NCI-H2029 (cell line): ENCODE data around the gene NDUFA11.

Experiments used
- DNase-seq: peaks from one replicate; lab custom pipeline; 2025; lab: John Stamatoyannopoulos, UW

NDUFA11 gene

DNA sequence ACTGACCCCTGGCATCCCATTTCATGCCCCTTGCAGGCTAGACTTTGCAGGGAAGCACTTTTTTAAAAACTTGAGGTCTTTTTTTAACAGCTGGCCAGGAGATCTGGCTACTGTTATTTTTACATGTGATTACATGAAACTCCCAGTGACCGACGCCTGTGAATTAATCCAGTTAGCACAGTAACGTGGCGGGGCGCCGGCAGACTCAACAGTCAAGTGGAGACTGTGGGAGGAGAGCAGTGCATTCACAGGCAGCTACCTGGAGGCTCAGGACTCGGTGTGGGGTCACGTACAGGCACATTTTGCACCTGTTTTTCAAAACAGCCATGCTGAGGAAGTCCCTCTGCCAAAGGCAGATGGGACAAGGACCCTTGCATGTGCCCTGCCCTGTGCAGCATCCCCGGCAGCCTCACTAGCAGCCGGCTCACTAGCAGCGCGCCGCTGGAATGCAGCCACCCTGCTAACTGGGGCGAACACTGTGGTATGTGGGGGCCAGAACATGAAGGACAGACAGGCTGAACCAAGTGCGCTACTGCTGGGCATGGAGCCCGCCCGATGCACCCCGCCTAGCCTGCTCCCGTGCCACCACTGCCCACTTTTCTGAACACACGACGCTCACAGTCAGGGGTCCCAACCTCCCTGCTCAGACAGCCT lies 29.1 kb upstream of the NDUFA11 start:
- DNase-seq, result no peak

DNA sequence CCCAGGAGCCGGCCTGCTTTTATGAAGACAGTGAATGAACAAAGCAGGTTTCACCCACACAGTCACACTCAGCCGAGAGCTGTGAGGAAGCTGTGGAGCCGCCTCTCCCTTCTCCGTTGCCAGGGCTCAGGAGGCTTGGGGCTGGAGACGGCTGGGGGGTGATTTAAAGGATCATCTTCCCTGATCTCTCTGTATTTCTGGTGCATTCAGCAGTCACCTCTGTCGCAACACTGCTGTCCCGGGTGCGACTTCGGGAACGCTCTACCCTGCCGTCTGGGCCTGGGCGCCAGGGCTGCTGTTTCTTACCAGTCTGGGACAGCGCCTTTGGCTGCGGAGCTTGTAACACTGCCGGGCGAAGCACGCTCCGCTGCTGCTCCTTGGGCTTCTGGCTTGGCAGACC lies 28.6 kb upstream of the NDUFA11 start:
- DNase-seq, result no peak

DNA sequence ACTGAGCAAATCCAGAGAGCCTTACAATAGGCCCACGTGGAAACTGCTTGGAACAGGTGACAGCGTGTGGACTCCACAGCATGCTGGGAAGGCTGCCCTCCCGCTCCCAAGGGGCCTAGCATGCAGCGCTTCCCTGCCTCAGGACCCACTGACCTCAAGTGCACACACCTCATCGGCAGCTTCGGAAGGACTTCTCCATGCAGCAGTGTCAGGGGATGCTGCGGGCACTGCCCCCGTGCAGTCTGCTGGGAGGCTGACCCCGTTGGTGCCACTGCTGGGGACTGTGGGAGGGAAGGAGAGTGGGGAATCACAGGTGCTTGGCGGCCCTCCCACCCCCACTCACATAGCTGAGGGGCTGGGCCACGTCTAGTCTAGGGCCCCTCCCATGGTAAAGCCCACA lies 27.7 kb upstream of the NDUFA11 start:
- no peak for DNase-seq

DNA sequence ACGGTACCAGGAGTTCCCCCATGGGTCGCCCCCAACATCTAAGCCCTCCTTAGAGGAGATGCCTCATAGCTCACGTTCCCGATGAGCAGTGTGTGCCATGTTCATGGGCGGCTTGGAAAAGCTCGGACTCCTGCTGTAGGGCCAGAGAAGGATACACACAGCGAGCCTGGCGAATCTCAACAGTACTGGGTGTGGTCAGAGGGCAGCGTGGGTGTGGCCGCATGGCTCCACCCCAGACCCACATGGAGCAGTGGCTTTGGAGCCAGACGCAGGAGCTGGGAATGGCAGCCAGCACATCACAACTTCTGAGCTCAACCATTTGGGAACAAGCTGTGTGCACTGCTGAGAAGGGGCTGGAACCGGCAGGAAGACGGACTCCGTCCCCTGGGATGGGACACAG lies 26.0 kb upstream of the NDUFA11 start:
- no peak for DNase-seq

DNA sequence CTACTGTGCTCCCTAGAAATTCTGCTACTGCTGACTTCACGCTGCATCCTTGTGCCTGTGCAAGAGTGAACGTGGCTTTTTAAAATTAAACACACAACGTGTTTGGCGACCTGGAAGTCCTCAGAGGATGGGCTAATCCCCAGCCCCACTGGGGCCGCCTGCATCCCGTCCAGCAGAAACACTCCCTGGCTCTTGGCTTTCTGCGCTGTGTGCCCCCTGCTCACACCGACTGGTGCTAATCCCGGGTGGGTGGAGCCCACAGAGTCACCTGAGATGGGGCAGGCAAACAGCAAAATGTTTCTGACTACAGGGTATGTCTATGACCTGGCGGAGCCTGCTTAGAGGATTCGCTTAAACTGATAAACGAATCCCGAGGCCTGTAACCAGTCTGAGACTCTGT lies 25.6 kb upstream of the NDUFA11 start:
- DNase-seq, result no peak

DNA sequence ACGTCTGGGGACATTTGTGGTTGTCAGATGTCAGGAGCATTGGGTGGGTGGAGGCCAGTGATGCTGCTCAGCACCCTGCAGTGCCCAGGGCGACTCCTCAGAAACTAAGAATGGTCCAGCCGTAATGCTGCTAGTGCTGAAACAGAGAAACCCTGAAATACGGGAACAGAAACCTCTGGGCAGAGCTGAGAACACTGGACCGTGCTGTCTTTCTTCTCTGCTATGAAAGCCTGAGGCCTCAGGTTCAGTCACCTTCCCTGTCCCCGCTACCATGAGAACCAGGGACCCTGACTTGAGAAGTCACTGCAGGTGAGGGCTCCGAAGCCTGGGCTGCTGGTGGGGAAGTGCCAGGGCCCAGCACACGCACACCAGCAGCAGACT lies 23.8 kb upstream of the NDUFA11 start:
- no peak for DNase-seq

DNA sequence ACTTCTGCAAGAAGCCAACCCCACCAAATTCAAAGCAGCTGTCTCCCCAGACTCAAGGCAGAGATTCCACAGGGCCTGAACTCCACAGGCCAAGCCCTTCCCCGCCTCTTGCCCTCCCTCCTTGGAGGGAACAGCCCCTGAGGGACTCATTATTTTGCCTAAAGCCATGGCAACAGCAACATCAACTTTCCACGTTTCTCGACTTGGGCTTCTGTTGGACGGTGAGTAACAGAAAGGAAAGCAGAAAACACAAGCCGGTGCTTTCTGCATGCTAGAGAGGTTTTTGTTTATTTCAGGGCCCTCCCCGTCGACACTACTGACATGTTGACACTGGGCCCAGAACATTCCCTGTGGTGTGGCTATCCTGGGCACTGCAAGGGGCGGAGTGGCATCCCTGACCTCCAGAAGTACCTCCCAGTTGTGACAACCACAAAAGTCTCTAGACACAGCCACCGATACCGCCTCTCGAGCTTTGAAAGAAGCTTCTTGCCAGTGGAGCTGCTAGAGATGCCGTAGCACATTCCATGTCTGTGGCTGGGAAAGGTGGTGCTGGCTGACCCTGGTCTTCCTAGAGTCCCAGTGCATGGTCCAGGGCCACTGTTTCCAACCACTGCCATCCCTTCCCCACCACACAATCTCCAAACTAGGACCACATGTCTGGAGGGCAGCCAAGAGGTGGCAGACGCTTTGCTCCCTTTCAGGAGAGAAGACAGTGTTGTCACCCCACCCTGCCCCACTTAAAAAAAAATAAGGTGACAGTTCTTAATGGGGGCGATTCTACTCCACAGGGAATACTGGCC lies 23.3 kb upstream of the NDUFA11 start:
- DNase-seq, result no peak

DNA sequence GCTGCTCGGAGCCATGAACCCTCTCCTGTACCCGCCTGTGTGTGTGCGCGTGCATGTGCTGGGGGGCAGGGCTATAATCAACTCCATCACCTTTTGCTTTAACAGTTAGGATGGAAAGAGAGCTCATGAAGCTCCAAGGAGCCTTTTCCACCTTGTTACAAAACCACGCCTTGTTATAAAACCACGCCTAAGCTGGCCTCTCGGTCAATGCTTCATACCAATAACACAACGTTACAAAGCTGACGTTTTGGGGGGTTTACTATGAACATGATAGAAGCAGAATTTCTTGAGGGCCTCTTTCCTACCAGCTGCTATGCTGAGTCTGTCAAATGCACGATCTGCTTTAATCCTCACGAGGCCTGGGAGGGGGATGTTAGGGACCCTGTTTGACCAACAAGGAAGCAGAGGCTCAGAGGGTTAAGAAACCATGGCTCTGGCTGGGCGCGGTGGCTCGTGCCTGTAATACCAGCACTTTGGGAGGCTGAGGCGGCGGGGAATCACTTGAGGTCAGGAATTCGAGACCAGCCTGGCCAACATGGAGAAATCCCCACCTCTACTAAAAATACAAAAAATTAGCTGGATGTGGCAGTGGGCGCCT lies 22.3 kb upstream of the NDUFA11 start:
- no peak for DNase-seq

DNA sequence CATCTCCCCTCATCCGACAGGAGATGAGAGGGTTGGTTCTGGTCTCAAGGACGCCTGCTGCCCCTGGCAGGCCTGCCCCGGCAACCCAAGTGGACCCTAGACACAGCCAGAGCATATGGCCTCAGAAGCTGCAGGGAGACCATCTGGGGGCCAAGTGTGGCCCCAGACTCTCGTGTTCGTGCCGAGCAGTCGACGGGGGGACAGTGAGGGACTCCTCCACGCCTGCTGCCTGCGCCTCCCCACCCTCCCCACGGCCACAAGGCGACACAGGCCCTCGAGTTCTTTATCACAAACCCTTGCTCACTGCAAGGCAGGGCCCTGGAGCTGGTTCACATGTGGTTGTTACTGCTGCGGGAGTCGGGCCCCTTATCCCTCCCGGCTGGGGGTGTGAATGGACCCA lies 19.8 kb upstream of the NDUFA11 start:
- DNase-seq, result no peak

DNA sequence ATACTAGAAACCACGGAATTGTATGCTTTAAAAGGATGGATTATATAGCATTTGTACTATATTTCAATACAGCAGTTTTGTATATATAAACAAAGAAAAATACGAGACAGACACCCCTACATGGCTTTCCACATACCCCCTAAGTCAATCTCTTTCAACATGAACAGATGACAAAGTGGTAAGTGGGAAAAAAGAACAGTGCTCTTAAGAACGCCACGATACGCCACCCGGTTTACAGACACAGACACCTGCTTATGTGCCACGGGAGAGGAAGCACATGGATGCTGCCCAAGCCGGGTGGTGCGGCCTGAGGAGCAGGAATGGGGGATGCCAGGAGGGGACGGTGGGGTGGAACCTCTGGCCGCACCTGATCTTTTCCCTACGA lies 18.6 kb upstream of the NDUFA11 start:
- DNase-seq, result no peak

DNA sequence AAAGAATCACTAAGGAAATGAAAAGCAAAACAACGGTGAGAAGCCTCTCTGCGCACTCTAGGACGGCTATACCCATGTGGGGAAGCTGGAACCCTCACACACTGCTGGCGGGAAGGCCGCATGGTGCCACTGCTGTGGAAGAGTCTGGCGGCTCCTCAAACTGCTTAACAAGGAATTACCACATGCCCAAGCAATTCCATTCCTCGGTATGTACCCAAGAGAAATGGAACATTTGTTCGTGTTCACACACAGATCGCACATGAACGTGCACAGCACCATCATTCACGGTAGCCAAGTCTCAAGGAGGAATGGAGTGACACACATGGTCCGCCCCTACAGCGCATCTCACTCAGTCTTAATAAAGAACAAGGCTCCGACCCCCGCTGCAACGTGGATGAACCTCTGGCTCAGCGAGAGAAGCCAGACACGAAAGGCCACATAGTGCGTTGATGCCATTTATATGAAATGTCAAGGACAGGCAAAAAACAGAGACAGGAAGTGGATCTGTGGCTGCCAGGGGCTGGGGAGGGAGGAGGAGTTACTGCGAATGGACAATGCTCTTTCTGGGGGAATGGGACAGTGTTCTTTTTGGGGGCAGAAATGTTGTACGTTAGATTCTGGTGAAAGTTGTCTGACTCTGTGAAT lies 18.0 kb upstream of the NDUFA11 start:
- no peak for DNase-seq

DNA sequence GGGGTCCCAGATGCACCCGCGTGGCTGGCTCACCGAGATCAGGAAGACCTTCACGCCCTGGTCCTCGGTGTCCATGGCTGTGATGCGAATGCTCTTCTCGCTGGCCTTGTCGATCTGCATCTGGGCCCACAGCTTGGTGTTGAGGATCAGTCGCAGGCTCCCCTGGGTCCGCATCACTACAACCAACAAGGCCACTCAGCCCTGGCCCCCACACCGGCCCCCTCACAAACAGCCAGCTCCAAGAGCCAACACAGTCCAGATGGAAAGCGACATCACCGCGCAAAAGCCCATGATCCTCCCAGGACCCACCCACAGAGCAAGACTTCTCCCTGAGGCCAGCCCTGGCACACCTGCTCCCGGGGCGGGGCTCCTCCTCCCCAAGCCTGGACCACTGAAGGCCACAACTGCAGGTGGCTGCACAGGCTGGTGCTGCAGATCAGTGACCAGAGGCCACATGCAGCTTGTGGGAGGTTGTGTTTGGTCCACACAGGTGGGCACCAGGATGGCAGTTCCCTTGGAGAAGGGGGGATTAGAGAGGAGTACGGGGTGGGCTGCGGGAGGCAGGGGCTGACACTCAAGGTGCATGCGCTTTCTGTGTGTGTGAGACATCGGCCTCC lies 15.0 kb upstream of the NDUFA11 start:
- DNase-seq, result no peak

DNA sequence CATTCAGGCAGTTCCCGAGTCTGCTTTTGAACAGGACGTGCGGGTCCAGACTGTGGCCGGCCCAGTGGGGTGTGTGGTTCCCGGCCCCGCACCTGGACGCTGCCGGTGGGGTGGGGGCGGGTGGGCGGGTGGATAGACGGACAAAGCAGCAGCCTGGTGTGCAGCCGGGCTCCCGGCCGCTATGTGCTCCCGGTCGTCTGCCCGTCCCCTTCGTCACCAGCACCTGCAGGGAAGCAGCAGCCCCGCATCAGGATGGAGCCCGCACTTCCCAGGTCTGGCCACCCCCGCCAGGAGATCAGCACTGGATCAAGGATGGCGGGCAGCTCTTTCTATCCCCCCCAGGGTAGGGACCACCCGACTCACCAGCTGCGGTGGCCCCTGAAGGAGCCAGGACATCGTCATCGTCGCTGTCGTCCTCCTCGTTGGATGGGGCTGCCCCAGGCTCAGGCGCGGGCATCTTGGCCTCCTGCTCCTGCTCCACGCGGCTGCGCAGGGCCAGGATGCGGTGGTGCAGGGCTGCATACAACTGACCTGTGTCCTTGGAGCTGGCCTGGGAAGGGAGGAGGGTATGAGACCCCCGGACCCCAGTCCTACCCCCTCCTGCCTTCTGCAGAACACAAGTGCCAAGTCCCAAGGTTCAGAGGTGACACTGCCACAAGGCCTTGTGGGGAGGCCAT lies 14.0 kb upstream of the NDUFA11 start:
- DNase-seq, result no peak

DNA sequence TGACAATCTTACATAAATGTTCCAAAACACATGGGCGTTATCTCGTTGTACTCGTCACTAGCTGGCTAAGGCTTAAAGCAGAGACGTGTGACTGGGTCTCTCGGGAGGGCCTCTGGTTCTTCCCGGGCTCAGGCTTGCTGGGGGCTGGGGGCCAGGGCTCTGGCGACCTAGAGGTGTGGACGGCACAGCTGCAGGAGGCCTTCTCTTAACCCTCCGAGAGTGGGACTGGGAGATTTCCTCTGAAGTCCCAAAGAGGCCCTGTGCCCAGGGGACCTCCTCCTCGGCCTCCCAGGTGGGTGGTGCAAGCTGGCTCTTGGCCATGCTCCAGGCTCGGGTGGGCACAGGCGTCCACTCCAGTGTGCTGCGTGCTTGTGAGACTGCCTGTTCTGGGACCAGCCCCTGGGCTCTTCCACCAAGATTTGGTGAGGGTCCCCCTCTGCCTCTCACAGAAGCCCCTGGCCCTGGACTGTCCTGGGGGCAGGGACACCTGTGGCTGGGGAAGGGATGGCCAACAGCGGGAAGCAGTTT lies 12.7 kb upstream of the NDUFA11 start:
- no peak for DNase-seq

DNA sequence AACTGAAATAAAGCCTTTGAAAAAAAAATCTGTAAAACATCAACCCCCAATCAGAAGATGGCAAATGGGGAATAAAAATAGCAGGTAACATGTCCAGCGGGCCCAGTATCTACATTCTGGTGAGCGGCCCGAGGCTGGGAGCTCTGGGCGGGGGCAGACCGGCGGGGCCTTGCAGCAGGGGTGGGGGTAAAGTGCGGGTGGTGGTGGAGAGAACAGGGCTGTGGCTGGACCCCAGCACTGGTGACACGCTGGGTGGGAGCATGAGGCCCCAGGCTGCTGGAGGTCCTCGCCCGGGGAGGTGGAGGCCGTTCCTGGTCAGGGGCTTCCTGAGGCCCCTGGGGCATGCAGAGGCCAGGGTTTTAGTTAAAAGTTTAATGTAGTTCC lies 12.2 kb upstream of the NDUFA11 start:
- no peak for DNase-seq

DNA sequence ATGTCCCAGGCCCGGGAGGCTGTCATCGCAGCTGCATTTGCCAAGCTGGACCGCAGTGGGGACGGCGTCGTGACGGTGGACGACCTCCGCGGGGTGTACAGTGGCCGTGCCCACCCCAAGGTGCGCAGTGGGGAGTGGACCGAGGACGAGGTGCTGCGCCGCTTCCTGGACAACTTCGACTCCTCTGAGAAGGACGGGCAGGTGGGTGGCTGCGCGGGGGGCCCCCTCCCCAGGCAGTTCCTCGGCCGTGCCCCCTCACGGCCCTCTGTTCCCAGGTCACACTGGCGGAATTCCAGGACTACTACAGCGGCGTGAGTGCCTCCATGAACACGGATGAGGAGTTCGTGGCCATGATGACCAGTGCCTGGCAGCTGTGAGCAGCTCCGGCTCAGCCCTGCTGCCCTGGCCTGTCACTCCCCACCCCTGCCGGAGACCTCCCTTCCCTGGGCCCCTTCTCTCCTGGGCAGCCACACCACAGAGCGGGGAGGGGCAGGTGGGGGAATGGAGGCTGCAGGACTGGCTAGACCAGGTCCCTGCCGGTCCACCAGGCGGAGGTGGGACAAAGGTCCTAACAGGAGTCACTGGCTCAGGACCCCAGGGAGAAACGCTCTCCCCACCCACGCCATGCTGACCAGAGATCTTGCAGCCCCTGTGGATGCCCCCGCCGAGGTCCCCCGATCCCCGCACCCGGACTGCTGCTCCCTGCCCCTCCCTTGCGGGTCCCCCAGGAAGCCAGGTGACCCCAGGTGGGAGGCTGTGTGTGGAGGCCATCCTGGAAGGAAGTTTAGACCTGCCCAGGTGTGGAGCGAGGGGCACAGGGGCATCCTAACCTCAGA lies 11.6 kb upstream of the NDUFA11 start:
- DNase-seq, result no peak

DNA sequence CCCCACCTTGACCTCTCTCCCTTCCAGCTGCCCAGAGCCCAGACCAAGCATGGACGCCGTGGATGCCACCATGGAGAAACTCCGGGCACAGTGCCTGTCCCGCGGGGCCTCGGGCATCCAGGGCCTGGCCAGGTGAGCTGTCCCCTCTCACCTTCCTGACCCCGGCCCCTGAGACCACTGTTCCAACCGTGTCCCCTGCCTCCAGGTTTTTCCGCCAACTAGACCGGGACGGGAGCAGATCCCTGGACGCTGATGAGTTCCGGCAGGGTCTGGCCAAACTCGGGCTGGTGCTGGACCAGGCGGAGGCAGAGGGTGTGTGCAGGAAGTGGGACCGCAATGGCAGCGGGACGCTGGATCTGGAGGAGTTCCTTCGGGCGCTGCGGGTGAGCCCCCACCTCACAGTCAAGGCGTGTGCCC lies 10.8 kb upstream of the NDUFA11 start:
- DNase-seq, result no peak

DNA sequence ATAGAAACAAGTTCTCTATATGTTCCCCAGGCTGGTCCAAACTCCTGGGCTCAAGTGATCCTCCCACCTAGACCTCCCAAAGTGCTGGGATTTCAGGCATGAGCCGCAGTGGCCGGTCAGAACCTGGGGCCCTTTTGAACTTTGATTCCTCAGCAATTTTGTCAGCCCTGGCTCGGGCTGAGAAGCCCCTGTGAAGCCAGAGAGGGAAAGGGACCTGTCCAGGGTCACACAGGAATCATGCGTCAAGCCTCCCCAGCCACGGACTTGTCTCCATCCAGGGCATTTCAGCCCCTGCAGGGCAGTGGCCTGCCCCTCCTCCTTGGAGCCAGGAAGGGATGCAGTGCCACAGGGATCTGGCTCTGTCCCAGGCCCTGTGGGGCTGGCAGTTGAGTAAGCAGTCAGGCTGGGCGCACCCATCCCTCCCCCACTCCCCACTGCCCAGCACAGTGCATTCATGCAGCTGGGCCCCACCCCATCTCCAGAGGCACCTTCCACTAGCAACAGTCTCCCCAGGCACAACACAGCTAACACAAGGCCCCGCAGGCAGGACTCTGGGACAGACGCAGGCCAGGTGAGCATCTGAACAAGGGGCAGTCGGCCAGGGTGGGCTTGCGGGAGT lies 10.3 kb upstream of the NDUFA11 start, which contains the start of gene CAPS:
CAPS (plus strand) TSS at position 516 of the 619 bp plus-strand sequence. CDS start 153 bp downstream, outside the sequence.
- DNase-seq, result no peak

DNA sequence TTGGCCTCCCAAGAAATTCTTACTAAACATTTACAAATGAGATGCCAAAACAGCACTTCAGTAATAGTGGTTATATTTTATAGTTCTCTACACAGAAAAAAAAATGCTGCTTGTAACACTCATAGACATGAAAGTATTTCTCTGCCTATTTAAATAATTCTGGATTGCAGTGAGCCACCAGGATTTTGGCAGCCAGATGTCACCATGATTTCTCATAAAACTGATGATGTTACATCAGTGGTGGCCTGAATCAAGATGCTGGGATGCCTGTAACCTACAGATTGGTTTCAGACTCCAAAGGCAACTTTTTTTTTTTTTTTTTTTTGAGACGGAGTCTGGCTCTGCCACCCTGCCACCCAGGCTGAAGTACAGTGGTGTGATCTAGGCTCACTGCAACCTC lies 7.8 kb upstream of the NDUFA11 start:
- no peak for DNase-seq

DNA sequence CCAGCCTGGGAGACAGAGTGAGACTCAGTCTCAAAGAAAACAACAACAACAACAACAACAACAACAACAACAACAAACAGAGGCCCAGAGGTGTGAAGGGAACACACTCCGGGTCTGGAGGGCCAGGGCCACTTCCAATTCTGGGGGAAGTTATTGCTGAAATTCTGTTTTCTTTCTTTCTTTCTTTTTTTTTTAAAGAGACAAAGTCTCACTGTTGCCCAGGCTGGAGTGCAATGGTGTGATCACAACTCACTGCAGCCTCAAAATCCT lies 7.0 kb upstream of the NDUFA11 start:
- DNase-seq, result no peak
